GM18858 (cell line): Measurements from ENCODE around the gene GTF3C1.
"Not testable (repeated sequence)": the region's sequence is repeated elsewhere in the genome, so short reads cannot be mapped to it uniquely, and the experiment has no call there.

Experiments
- ATAC-seq: cut with Tn5 transposase; IDR thresholded peaks from one replicate; pipeline ENCODE4 v1.9.1; 2021; ENCODE audit not compliant: unreplicated experiment

GTF3C1 gene

GRCh38 chr16:27465483-27465879 lies 84.2 kb downstream of the GTF3C1 start:
- no peak for ATAC-seq

- no peak for ATAC-seq
Measured at GRCh38 chr16:27464626-27465482, 84.9 kb downstream of the GTF3C1 start.

DNA sequence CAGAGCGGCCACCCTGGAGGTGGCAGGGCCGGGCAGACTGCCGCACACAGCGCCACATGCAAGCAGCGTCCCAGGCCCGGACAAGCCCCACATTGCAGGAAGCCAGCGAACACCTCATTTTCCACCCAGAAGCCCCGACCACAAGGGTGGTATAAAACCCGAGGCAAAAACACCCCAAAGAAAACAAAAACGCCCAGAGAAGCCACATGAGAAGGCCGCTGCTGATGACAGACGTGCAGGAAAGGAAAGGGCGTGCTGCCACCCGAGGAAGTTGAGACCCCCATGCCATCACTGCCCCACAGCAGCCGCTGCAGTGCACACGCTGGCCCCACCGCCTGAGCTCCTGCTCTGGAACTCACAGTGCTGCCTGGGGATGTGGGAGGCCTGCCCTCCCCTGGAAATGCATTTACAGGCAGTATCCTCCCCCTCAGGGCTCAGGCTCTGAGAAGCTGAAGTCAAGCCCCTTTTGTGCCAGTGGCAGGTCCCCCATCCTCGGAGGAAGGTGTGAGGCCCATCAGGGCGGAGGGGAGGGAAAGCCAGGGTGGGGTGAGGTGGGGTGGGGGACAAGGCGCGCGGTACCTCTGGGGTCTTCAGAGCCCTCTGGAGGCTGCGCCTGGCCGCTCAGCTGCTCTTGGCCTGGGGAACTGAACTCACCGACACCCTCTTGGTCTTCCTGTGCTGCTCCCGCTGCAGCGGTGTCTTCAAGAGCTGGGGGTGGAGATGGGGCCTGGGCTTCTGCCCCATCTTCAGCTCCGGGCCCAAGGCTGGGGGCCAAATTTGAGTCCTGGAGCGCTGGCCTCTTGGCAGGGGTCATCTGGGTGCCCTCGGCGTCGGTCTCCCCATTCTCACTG lies 85.7 kb downstream of the GTF3C1 start:
- ATAC-seq: no peak

- no peak for ATAC-seq
Measured at GRCh38 chr16:27462846-27463682, 86.6 kb downstream of the GTF3C1 start.

DNA sequence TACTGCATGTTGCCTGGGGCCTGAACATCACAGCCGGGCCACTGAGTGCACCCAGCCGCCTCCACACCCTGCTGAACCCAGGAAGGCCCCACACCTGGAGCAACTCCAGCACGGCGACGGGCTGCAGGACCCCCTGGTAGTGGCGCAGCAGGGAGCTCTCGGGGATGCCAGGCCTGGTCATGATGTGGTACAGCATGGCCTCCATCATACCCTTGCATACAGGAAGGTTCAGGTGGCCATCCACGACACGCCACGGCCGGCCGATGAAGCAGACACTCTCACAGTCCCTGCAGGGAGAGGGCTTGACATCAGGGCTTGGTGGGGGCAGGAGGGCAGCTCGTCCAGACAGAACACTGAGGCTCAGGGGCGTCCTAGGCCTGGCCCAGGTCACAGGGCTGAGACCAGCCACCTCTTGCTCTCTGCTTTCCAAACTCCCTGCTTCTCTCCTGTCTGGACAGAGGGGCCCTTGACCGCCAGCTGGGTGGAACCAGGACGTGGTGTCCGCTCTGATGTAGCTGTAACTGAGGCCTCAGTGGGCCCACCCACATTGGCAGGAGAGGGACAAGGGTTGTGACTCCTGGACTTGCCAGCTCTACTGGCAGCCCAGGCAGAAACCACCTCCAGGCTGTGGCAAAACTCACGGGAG lies 87.4 kb downstream of the GTF3C1 start:
- ATAC-seq: no peak

GRCh38 chr16:27461483-27462171 lies 88.1 kb downstream of the GTF3C1 start:
- ATAC-seq: no peak

GRCh38 chr16:27460663-27461482 lies 88.8 kb downstream of the GTF3C1 start:
- ATAC-seq: no peak

DNA sequence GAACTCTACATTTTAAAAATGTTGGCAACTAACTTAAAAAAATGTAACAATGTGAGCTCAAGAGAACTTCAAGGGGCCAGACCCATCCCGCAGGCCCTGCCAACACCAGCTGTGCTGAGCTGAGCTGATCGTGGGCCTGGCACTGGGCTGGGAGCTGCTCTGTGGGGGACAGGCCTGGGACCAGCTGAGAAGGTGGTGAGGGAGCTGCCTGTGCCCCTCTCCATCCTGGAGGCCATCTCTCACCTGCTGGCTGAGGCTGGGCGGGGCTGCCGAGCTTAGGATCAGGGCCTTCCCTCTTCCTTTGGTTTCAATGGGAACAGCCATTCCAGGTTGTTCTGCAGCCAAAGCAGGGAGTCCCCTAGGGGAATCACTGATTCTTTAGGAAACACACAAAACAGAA lies 89.5 kb downstream of the GTF3C1 start:
- no peak for ATAC-seq

DNA sequence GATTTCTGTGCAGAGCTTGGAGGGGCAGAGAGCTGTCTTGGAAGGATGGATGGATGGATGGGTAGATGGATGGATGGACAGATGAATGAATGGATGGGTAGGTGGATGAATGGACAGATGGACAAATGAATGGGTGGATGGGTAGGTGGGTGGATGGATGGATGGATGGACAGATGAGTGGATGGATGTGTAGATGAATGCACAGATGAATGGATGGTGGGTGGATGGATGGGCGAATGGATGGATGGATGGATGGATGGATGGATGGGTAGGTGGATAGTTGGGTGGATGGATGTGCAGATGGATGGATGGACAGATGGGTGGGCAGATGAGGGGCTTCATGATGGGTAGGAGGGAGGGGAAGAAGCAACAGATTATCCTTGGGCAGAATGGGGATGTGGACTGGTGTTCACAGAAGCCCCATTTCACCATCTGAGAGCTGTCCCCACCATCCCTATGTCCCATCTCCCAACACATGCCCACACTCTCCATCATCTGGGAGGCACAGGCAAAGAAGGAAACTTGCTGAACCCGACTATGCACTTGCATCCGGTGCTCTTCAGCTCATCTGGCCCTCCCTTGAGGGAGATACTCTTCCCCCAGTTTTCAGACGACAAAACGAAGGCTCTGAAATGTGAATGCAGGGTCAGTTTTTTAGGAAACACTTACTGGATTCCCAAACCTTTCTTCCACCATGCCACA lies 90.6 kb downstream of the GTF3C1 start:
- no peak for ATAC-seq

GRCh38 chr16:27458258-27458657 lies 91.5 kb downstream of the GTF3C1 start:
- ATAC-seq: no peak

GRCh38 chr16:27457605-27457900 lies 92.2 kb downstream of the GTF3C1 start:
- ATAC-seq: not testable (repeated sequence)

GRCh38 chr16:27455700-27456099 lies 94.0 kb downstream of the GTF3C1 start:
- no peak for ATAC-seq

DNA sequence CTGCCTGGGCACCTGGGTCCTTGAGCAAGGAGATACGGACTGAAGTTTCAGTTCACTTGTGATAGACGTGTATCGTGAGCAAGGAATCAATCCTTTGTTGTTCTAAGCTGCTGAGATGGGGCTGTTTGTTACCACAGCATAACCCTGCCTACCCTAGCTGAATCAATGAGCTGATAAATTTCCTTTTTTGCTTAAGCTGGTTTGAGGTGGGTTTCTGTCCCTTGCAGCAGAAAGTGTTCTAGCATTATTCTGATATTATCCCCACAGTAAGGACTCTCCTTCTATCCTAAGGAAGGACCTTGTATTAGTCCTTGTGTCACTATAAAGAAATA lies 96.3 kb downstream of the GTF3C1 start:
- ATAC-seq: no peak

DNA sequence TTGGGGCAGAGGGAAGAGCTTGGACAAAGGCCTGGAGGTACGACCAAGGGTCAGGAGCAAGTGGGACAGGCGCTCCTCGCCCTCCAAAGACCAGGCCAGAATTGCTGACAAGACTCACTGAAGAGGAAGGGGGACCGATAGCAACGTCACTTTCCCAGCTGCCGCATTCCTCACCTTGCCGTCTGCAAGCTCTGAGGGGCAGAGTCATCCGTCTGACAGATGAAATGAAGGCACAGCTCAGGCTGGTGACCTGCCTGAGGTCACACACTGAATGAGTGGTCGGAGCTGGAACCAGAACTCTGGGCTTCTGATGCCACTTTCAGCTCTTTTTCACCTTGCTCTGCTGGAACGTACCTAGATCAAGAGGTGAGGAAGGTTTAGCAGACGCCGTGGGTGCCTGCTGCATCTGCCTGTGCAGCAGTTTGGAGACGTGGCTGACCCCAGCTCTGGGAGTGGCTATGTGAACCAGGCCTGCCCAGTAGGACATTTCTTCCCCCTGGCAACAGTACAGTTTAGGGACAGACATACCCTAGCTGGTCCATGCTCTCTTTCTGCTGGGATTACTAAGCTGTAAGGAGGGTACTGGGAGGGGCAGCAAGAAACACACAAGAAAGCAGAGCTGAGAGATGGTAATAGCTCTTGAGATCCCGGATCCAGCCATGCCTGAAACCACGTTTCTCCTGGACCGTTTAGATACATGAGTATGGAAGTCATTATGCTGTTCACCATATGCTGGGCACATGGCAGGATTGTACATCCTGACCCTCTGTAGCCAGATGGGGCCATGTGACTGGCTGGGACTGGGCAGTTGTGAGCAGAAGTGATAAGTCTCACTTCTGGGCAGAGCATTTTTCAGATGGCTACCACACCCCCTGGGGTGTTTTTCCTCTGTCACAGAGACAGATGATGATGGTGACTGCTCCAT lies 96.9 kb downstream of the GTF3C1 start:
- ATAC-seq: no peak

- peak; percentile 18 for ATAC-seq
Measured at GRCh38 chr16:27450196-27450549, 99.5 kb downstream of the GTF3C1 start.

DNA sequence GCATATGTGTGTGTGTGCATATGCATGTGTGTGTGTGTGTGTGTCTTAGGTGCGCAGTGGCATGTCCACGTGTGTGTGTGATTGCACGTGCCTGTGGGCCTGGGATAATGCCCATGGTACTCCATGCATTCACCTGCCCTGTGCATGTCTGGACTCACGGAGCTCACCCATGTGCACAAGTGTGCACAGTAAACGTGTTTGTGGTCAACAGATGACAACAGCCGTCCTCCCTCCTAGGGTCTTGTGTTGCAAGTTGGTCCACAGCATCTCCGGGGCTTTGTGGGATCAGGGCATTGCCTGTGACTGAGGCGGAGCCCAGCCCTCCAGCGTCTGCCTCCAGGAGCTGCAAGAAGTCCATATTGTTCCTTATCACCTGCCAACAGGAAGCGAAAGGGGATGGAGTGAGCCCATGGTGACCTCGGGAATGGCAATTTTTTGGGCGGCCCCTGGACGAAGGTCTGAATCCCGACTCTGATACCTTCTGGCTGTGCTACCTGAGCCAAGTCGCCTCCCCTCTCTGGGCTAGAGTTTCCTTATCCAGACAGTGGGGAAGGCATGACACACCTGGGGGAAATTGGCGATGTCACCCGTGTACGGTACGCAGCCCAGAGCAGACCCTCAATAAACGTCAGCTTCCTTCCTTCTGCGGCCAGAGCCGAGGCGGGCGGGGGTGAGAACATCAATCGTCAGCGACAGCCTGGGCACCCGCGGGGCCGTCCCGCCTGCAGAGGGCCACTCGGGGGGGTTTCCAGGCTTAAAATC lies 100.1 kb downstream of the GTF3C1 start:
- peak; percentile 29 for ATAC-seq
